LNCAP (cell line): Measurements from ENCODE around the gene TGFBR3.

ENCODE experiments used
- TF ChIP-seq, protein P1 (sequence below): fragments of 450-650 bp; IDR thresholded peaks from 2 replicates; pipeline ENCODE4 v1.5.1; 2017; ENCODE audit warnings: mild to moderate bottlenecking

TGFBR3 gene

DNA sequence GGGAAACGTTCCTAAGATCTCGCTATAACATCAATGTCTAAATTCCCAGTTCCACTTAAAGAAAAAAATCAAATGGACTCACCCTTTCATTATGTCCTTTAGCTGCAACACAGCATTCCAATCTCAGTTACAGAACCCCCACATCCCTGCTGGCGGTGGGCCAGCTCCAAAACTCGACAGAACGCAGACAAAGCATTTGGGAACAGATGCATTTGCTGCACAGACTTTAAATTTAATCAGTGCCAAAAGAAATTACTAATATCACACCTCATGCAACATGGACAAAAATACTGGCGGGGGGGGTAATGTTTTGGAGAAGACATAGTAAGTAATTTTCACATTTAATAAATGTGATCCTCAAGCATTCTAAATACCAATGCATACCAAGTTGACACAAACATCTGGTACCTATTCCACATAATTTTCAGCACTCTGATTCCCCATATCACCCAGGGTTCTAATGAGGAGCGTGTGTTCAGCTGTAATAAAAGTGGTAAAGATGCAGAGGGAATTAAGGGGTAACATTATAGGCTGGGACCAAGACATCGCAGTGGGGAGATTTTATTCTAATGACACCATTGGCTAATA, 79.7 kb downstream of the TGFBR3 start:
- TF ChIP-seq, protein P1, sequence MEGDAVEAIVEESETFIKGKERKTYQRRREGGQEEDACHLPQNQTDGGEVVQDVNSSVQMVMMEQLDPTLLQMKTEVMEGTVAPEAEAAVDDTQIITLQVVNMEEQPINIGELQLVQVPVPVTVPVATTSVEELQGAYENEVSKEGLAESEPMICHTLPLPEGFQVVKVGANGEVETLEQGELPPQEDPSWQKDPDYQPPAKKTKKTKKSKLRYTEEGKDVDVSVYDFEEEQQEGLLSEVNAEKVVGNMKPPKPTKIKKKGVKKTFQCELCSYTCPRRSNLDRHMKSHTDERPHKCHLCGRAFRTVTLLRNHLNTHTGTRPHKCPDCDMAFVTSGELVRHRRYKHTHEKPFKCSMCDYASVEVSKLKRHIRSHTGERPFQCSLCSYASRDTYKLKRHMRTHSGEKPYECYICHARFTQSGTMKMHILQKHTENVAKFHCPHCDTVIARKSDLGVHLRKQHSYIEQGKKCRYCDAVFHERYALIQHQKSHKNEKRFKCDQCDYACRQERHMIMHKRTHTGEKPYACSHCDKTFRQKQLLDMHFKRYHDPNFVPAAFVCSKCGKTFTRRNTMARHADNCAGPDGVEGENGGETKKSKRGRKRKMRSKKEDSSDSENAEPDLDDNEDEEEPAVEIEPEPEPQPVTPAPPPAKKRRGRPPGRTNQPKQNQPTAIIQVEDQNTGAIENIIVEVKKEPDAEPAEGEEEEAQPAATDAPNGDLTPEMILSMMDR = no peak

DNA sequence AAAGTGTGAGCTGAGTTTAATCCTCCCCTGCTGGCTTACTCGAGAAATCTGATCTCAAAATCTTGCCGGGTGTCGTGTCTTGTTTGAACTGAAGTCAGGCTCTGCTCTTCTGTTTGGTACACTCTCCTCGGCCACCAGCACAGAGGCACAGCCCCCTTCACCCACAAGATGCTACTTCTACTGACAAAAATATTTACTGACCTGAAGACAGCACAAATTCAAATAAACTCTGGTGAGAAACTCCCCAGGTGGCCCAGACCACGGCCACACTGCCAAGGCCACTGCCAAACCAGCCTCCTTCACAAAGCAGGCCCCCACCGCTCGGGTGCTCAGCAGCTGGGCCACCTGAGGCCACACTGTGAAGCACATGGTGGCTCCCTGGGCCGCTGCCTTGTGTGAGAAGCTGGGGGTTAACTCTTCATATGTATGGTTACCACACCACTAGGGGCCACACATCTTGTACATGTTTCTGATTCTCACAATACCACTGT, 80.6 kb downstream of the TGFBR3 start:
- TF ChIP-seq, protein P1 = no peak

DNA sequence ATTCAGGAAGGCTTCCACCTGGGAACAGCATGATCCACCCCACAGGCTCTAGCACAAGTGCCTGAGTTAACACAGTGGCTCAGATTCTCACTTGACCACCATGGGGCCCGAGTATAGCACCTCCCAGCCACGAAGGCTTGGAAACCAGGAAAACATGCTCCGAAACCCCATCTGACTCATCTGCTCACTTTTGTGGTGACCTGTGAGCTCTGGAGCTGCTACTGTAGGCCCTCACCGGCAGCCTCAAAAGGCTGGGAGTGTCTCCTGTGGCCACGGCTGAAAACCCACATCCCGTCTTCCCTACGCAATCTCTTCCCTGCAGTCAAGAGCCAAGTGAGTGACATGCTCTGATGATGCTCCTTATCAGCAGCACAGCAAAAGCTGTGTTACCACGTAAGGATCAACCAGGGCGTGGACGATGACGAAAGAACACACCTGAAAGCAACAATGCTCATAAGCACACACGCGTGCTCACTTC, 81.4 kb downstream of the TGFBR3 start:
- TF ChIP-seq, protein P1 = no peak

DNA sequence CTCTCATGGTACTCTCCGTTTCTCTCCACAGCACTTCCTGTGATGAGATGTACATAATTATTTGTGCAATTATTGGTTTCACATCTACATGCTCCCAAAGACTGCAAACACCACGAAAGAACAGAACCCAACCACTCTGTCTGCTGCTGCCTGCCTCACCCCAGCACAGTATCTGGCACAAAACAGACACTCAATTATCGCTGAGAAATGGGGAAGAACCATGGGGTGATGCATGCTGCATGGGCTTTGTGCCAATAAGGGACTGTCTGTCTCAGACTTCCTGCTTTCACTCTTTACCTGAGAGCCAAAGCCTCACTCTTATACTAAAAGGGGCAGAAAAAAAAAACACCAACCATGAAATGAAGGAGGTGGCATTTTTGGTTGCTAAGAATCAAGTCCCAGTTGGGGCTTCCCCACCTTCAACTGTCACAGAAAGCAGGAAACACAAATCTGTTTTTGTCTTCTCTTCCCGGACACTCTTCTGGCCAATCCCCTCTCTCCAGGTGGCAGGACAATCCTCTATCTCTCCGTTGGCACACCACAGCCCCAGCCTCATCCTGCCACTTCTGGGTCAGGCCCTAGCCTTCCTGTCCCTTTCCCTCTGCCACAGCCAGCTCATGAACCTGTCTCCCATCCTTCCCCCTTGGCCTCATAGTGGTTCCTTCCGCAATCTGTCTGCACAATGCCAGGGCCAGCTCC, 82.0 kb downstream of the TGFBR3 start:
- TF ChIP-seq, protein P1 = no peak

DNA sequence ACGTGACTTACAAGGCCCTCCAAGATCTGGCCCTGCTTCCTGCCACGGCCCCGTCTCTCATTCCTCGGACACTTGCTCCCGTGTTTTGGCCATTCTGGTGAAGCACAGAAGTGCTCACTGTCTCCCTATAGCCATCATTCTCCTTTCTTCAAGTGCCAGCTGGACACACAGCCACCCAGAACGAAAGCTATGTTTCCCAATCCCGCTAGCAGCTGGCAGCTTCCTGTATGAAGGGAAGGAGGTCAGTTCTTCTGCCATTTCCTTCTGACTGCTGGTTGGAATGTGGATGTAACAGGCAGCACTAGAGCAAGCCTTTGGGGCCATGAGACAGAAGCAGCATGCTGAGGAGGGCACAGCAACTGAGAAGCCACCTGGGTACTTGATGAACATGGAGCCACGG, 82.8 kb downstream of the TGFBR3 start:
- TF ChIP-seq, protein P1 = no peak

DNA sequence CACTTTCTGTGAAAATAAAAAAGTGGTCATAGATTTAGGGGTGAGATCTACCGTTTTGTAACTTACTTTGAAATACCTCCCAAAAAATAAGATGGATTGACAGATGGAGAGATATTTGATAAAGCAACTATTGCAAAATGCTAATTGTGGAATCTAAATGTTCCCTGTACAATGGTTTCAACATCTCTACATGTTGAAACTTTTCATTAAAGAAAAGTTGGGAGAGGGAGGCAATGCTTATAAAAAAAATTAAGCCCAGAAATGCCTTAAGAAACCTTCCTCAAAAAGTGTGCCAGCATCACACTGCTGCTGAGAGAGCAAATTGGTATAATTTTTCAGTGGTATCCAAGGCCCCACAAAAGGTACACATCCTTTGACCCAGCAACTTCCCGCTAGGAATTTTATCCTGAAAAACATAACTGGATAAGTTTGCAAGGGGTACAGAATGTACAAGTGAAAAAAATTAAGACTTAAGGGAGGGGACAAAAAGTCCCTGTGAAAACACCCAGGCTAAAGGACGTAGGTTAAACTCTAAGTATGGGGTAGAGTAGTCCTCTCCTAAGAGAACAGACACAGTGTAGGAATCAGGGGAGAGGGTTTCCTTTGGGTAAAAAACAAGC, 84.3 kb downstream of the TGFBR3 start:
- TF ChIP-seq, protein P1 = no peak

DNA sequence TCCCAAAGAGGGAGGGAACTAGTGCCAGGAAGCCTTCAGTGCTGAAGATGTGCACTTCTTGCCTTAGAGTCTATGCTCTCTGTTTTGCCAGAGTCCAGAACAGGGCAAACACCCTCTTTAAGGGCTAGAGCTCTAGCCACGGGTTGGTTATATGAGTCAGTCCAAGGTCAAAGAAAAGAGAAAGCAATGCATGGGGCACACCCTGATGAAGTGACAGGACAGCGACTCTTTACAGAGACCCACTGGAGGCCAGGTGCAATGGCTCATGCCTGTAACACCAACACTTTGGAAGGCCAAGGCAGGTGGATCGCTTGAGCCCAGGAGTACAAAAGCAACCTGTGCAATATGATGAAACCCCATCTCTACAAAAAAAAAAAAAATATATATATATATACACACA, 86.1 kb downstream of the TGFBR3 start:
- TF ChIP-seq, protein P1 = no peak
